ENCODE measurements around the gene NPFFR1. TPM values are rescaled to one million over a fixed set of nuclear protein-coding genes. Genes with fewer than 3 reads are reported as not detected.

The NPFFR1 gene
- total RNA-seq, 2 experiments from 2014 or later: not detected

DNA sequence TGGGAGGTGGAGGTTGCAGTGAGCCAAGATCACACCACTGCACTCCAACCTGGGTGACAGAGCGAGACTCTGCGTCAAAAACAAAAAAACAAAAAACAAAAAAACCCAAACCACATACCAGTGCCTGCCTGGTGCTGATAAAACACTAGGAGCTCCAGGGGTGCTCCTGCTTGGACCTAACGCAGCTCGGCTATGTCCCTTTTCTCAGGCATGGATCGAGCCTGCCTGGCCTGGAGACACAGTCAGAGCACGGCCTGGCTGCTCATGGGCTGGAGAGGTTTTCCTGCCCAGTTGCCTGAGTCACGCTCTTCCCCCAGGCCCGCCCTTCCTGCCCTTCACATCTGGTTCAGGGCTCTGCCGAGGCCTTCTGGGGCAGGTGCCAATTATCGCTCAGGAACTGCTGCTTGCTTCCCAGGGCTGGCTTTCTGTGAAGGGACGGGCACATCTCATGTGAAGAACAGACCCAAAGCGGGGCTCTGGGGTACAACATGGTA lies 12.6 kb upstream of the NPFFR1 start:
- H3K4me1 Mint-ChIP-seq (ENCODE audit: low read depth): no peaks in the 10 kb centered on the region
- H3K27ac Mint-ChIP-seq: no peak overlapping the region
- no peak overlapping the region for H3K4me3 Mint-ChIP-seq
- intact Hi-C loops (cut with micrococcal nuclease): no loop called here
- H3K36me3 Mint-ChIP-seq (ENCODE audit: low read depth): no peaks in the 10 kb centered on the region
- H3K27me3 Mint-ChIP-seq (ENCODE audit: low read depth): no peaks in the 10 kb centered on the region
- H3K9me3 Mint-ChIP-seq: no peaks in the 10 kb centered on the region
- CTCF ChIA-PET: no interaction called here
- DNase-seq: no peak

DNA sequence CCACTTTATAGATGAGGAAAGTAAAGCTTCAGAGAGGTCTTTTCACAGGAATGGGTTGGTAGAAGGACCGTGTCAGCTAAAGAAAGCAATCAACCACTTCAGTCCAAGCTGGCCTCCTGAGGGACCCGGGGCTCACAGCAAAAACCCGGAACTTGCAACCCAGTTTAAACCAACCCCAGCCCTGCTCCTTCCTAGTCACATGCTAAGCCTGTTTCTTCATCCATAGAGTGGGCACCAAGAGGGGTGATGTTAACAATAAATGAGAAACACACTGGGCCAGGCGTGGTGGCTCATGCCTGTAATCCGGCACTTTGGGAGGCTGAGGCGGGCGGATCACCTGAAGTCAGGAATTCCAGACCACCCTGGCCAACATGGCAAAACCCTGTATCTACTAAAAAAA lies 12.1 kb upstream of the NPFFR1 start:
- Mint-ChIP-seq H3K4me1 (ENCODE audit: low read depth) (no peaks in the 10 kb centered on the region), H3K27ac (no peak overlapping the region), H3K4me3 (no peak overlapping the region), H3K27me3 (ENCODE audit: low read depth) (no peaks in the 10 kb centered on the region), H3K36me3 (ENCODE audit: low read depth) (no peaks in the 10 kb centered on the region), H3K9me3 (no peaks in the 10 kb centered on the region)
- intact Hi-C loops (cut with micrococcal nuclease): no loop called here
- no peak for DNase-seq
- CTCF ChIA-PET: no interaction called here

DNA sequence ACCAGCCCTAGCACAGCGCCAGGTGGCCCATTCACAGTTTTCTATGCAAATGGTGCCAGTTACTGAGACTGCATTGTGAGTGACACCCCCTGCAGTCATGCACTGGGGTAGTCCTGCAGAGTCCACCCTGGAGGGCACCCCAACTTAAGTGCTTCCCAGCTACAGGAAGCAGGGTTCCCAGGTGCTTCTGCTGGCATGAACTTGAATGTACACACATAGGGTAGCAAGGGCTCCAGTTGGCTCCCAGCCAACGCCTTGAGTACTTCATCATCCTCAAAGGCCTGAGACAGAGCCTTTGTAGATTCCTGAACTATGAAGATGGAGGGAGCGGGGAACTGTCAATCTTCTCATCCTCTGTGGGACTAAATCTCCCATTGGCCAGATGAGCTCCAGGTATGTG lies 11.5 kb upstream of the NPFFR1 start:
- Mint-ChIP-seq H3K27me3 (ENCODE audit: low read depth) (no peaks in the 10 kb centered on the region), H3K36me3 (ENCODE audit: low read depth) (no peaks in the 10 kb centered on the region), H3K9me3 (no peaks in the 10 kb centered on the region), H3K27ac (no peak overlapping the region), H3K4me1 (ENCODE audit: low read depth) (no peaks in the 10 kb centered on the region), H3K4me3 (no peak overlapping the region)
- no peak for DNase-seq
- intact Hi-C loops (cut with micrococcal nuclease): no loop called here
- CTCF ChIA-PET: no interaction called here

- no peak for DNase-seq
- CTCF ChIA-PET: interaction anchor here (0.6 to 1.6 kb wide), 3 partner anchors 71 to 125 kb away, joined by 3 read pairs; no protein-coding TSS in a partner anchor
- intact Hi-C loops (cut with micrococcal nuclease): no loop called here
- H3K27me3 Mint-ChIP-seq (ENCODE audit: low read depth): no peaks in the 10 kb centered on the region
- no peak overlapping the region for H3K27ac Mint-ChIP-seq
- H3K9me3 Mint-ChIP-seq: no peaks in the 10 kb centered on the region
- no peaks in the 10 kb centered on the region for H3K36me3 Mint-ChIP-seq (ENCODE audit: low read depth)
- no peak overlapping the region for H3K4me3 Mint-ChIP-seq
- H3K4me1 Mint-ChIP-seq (ENCODE audit: low read depth): no peaks in the 10 kb centered on the region
Observed at GRCh38 chr10:70293169-70293843, 9.5 kb upstream of the NPFFR1 start.

- H3K36me3 Mint-ChIP-seq (ENCODE audit: low read depth): no peaks in the 10 kb centered on the region
- DNase-seq: no peak
- H3K27ac Mint-ChIP-seq: no peak overlapping the region
- intact Hi-C loops (cut with micrococcal nuclease): no loop called here
- H3K4me3 Mint-ChIP-seq: no peak overlapping the region
- H3K4me1 Mint-ChIP-seq (ENCODE audit: low read depth): no peaks in the 10 kb centered on the region
- H3K27me3 Mint-ChIP-seq (ENCODE audit: low read depth): no peaks in the 10 kb centered on the region
- H3K9me3 Mint-ChIP-seq: no peaks in the 10 kb centered on the region
- CTCF ChIA-PET: interaction anchor here (1.6 kb wide), 1 partner anchor 70 kb away, joined by 3 read pairs; no protein-coding TSS in a partner anchor
Observed at GRCh38 chr10:70292004-70292403, 8.2 kb upstream of the NPFFR1 start.

GRCh38 chr10:70289739-70290138 lies 5.9 kb upstream of the NPFFR1 start:
- H3K36me3 Mint-ChIP-seq (ENCODE audit: low read depth): no peaks in the 10 kb centered on the region
- H3K27me3 Mint-ChIP-seq (ENCODE audit: low read depth): peaks cover 17% of the 10 kb centered on the region
- H3K4me3 Mint-ChIP-seq: no peak overlapping the region
- intact Hi-C loops (cut with micrococcal nuclease): no loop called here
- H3K4me1 Mint-ChIP-seq (ENCODE audit: low read depth): no peaks in the 10 kb centered on the region
- no peak overlapping the region for H3K27ac Mint-ChIP-seq
- DNase-seq: no peak
- CTCF ChIA-PET: no interaction called here
- no peaks in the 10 kb centered on the region for H3K9me3 Mint-ChIP-seq

DNA sequence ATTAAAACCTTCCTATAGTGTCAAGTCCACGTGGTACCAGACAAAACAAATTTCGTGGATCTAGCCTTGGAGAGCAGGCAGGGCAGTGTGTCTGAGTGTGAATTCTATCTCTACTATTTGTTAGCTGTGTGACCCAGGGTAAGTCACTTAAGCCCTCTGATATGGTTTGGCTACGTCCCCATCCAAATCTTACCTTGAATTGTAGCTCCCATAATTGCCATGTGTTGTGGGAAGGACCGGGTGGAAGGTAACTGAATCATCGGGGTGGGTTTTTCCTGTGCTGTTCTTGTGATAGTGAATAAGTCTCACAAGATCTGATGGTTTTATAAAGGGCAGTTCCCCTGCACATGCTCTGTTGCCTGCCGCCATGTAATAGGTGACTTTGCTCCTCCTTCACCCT lies 2.8 kb upstream of the NPFFR1 start:
- H3K9me3 Mint-ChIP-seq: no peaks in the 10 kb centered on the region
- peaks cover 43% of the 10 kb centered on the region for H3K27me3 Mint-ChIP-seq (ENCODE audit: low read depth)
- no peak for DNase-seq
- H3K4me1 Mint-ChIP-seq (ENCODE audit: low read depth): peaks cover 3% of the 10 kb centered on the region
- intact Hi-C loops (cut with micrococcal nuclease): no loop called here
- no peak overlapping the region for H3K27ac Mint-ChIP-seq
- no peak overlapping the region for H3K4me3 Mint-ChIP-seq
- H3K36me3 Mint-ChIP-seq (ENCODE audit: low read depth): no peaks in the 10 kb centered on the region
- CTCF ChIA-PET: no interaction called here

- CTCF ChIA-PET: no interaction called here
- no peak for DNase-seq
- H3K27me3 Mint-ChIP-seq (ENCODE audit: low read depth): peaks cover 48% of the 10 kb centered on the region
- H3K4me1 Mint-ChIP-seq (ENCODE audit: low read depth): peaks cover 3% of the 10 kb centered on the region
- H3K4me3 Mint-ChIP-seq: no peak overlapping the region
- no peaks in the 10 kb centered on the region for H3K9me3 Mint-ChIP-seq
- no peaks in the 10 kb centered on the region for H3K36me3 Mint-ChIP-seq (ENCODE audit: low read depth)
- no peak overlapping the region for H3K27ac Mint-ChIP-seq
- intact Hi-C loops (cut with micrococcal nuclease): no loop called here
Observed at GRCh38 chr10:70285476-70285831, 1.6 kb upstream of the NPFFR1 start.

GRCh38 chr10:70284542-70285475 lies 1.0 kb upstream of the NPFFR1 start:
- Mint-ChIP-seq H3K4me1 (ENCODE audit: low read depth) (peaks cover 3% of the 10 kb centered on the region), H3K27ac (no peak overlapping the region), H3K9me3 (no peaks in the 10 kb centered on the region), H3K36me3 (ENCODE audit: low read depth) (no peaks in the 10 kb centered on the region), H3K27me3 (ENCODE audit: low read depth) (peaks cover 48% of the 10 kb centered on the region), H3K4me3 (no peak overlapping the region)
- CTCF ChIA-PET: interaction anchor here (0.6 to 1.0 kb wide), 2 partner anchors 74 to 139 kb away, joined by 4 read pairs; partner anchors contain the start of gene TYSND1
- intact Hi-C loops (cut with micrococcal nuclease): no loop called here
- DNase-seq: no peak

DNA sequence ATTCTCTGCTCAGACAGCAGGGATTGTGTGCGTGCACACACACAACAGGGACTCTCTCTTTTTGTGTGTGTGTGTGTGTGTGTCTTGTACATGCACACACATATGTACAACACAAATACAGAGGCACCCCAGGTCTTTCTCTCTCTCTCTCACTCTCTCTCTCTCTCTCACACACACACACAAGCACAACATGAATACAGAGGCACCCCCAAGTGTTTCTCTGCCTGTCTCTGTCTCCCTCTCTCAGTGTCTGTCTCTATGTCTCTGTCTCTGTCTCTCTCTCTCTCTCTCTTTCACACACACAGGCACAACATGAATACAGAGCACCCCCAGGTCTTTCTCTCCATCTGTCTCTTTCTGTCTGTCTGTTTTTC lies 746 bp downstream of the NPFFR1 start:
- H3K27me3 Mint-ChIP-seq (ENCODE audit: low read depth): peaks cover 48% of the 10 kb centered on the region
- CTCF ChIA-PET: no interaction called here
- H3K9me3 Mint-ChIP-seq: no peaks in the 10 kb centered on the region
- intact Hi-C loops (cut with micrococcal nuclease): no loop called here
- no peak overlapping the region for H3K4me3 Mint-ChIP-seq
- H3K4me1 Mint-ChIP-seq (ENCODE audit: low read depth): peaks cover 3% of the 10 kb centered on the region
- no peaks in the 10 kb centered on the region for H3K36me3 Mint-ChIP-seq (ENCODE audit: low read depth)
- DNase-seq: no peak
- H3K27ac Mint-ChIP-seq: no peak overlapping the region

DNA sequence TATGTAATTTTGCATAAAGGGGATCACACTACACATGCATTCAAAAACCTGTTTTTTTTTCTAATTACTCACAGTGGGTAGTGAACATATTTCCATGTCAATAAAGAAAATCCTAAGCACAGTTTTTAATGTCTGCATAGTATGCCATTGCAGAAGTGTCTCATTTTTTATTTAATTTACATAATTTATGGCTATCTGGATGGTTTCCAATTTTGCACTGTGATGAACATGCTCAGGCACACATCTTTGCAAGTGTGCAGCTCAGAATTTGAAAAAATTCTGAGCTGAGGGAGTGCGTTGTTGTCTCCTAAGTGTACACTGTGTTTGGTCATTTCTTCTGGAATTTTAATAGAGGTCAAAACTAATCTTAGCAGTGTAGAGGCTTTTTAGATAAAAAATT lies 2.2 kb downstream of the NPFFR1 start:
- H3K36me3 Mint-ChIP-seq (ENCODE audit: low read depth): no peaks in the 10 kb centered on the region
- no peaks in the 10 kb centered on the region for H3K9me3 Mint-ChIP-seq
- CTCF ChIA-PET: interaction anchor here (0.8 kb wide), 1 partner anchor 60 kb away, joined by 3 read pairs; no protein-coding TSS in a partner anchor
- no peak overlapping the region for H3K4me3 Mint-ChIP-seq
- no peak overlapping the region for H3K27ac Mint-ChIP-seq
- intact Hi-C loops (cut with micrococcal nuclease): no loop called here
- peaks cover 46% of the 10 kb centered on the region for H3K27me3 Mint-ChIP-seq (ENCODE audit: low read depth)
- peaks cover 3% of the 10 kb centered on the region for H3K4me1 Mint-ChIP-seq (ENCODE audit: low read depth)
- no peak for DNase-seq

- Mint-ChIP-seq H3K4me3 (no peak overlapping the region), H3K4me1 (ENCODE audit: low read depth) (peaks cover 3% of the 10 kb centered on the region), H3K27ac (no peak overlapping the region), H3K9me3 (peaks cover 4% of the 10 kb centered on the region), H3K27me3 (ENCODE audit: low read depth) (peaks cover 34% of the 10 kb centered on the region), H3K36me3 (ENCODE audit: low read depth) (no peaks in the 10 kb centered on the region)
- CTCF ChIA-PET: no interaction called here
- intact Hi-C loops (cut with micrococcal nuclease): no loop called here
- DNase-seq: no peak
Observed at GRCh38 chr10:70280099-70280498, 3.7 kb downstream of the NPFFR1 start.
